Measurements from ENCODE around the gene C4B.
"Not testable (repeated sequence)": the region's sequence is repeated elsewhere in the genome, so short reads cannot be mapped to it uniquely, and the experiment has no call there.

The C4B gene

GRCh38 chr6:32014547-32014946 lies at the start of gene C4B:
TSS of gene C4B (plus strand) at chr6:32014795. CDS start at chr6:32014846, 51 bp downstream.
- not testable (repeated sequence) for DNase-seq

- no peak for DNase-seq
Observed at GRCh38 chr6:31965700-31966099, 48.9 kb upstream of the C4B start.

- DNase-seq = no peak
Observed at GRCh38 chr6:31966506-31966905, 48.1 kb upstream of the C4B start.

- no peak for DNase-seq
Observed at GRCh38 chr6:31966997-31967925, 47.3 kb upstream of the C4B start.

GRCh38 chr6:31967926-31968320 lies 46.7 kb upstream of the C4B start:
- no peak for DNase-seq

- no peak for DNase-seq
Observed at GRCh38 chr6:31968326-31968725, 46.3 kb upstream of the C4B start.

- no peak for DNase-seq
Observed at GRCh38 chr6:31968791-31969711, 45.5 kb upstream of the C4B start.

- no peak for DNase-seq
Observed at GRCh38 chr6:31969712-31970603, 44.6 kb upstream of the C4B start.

- peak in 1 of 56 donors; percentile 12 for DNase-seq
Observed at GRCh38 chr6:31970604-31971271, 43.9 kb upstream of the C4B start.

GRCh38 chr6:31971279-31971992 lies 43.2 kb upstream of the C4B start:
- no peak for DNase-seq

- DNase-seq = peak; percentile 86 to 100 (median 94)
Observed at GRCh38 chr6:31971993-31972708, 42.4 kb upstream of the C4B start, which contains the start of gene DXO. TSS of gene DXO (minus strand) at chr6:31972138. CDS start at chr6:31971675, 463 bp downstream.

- DNase-seq = peak in 1 of 56 donors; percentile 57
Observed at GRCh38 chr6:31972709-31973350, 41.8 kb upstream of the C4B start.

GRCh38 chr6:31976065-31976464 lies 38.5 kb upstream of the C4B start:
- DNase-seq = not testable (repeated sequence)

- DNase-seq = no peak
Observed at GRCh38 chr6:31977816-31978431, 36.7 kb upstream of the C4B start.

GRCh38 chr6:31978831-31979230 lies 35.8 kb upstream of the C4B start:
- no peak for DNase-seq

GRCh38 chr6:31979238-31979898 lies 35.2 kb upstream of the C4B start:
- DNase-seq = no peak

GRCh38 chr6:31980195-31980876 lies 34.3 kb upstream of the C4B start:
- DNase-seq = not testable (repeated sequence)
